SHP77 (cell line): ENCODE data around the gene PLB1.

Experiments used
- DNase-seq, 2 experiments: peaks; one replicate each; lab custom pipeline; 2025; lab: John Stamatoyannopoulos, UW

Gene PLB1

GRCh38 chr2:28495551-28496250 lies at the start of gene PLB1:
PLB1 (plus strand) TSS chr2:28496060; CDS start chr2:28496115, 55 bp downstream.
- DNase-seq = no peak

GRCh38 chr2:28446531-28446930 lies 49.3 kb upstream of the PLB1 start:
- no peak for DNase-seq

- DNase-seq = no peak
Measured at GRCh38 chr2:28447086-28447485, 48.8 kb upstream of the PLB1 start.

- DNase-seq = no peak
Measured at GRCh38 chr2:28447943-28448792, 47.7 kb upstream of the PLB1 start.

- DNase-seq = no peak
Measured at GRCh38 chr2:28448793-28449100, 47.1 kb upstream of the PLB1 start.

- DNase-seq = no peak
Measured at GRCh38 chr2:28449126-28449487, 46.8 kb upstream of the PLB1 start.

GRCh38 chr2:28449488-28450395 lies 46.1 kb upstream of the PLB1 start:
- no peak for DNase-seq

- DNase-seq = no peak
Measured at GRCh38 chr2:28450901-28451565, 44.8 kb upstream of the PLB1 start.

- DNase-seq = no peak
Measured at GRCh38 chr2:28451793-28452533, 43.9 kb upstream of the PLB1 start.

GRCh38 chr2:28452534-28453081 lies 43.3 kb upstream of the PLB1 start:
- peak; percentile 37 to 43 for DNase-seq

- no peak for DNase-seq
Measured at GRCh38 chr2:28453396-28453795, 42.5 kb upstream of the PLB1 start.

GRCh38 chr2:28454016-28454930 lies 41.6 kb upstream of the PLB1 start:
- DNase-seq = no peak

- no peak for DNase-seq
Measured at GRCh38 chr2:28457237-28457636, 38.6 kb upstream of the PLB1 start.

- DNase-seq = no peak
Measured at GRCh38 chr2:28461056-28461455, 34.8 kb upstream of the PLB1 start.

- no peak for DNase-seq
Measured at GRCh38 chr2:28462122-28462521, 33.7 kb upstream of the PLB1 start.

GRCh38 chr2:28463211-28463816 lies 32.5 kb upstream of the PLB1 start:
- DNase-seq = no peak

GRCh38 chr2:28463893-28464292 lies 32.0 kb upstream of the PLB1 start:
- no peak for DNase-seq

GRCh38 chr2:28465148-28465885 lies 30.5 kb upstream of the PLB1 start:
- DNase-seq = no peak

- DNase-seq = no peak
Measured at GRCh38 chr2:28469304-28469703, 26.6 kb upstream of the PLB1 start.
